ENCODE results near the gene RMND1. TPM values are rescaled to one million over a fixed set of nuclear protein-coding genes. Genes with fewer than 3 reads are reported as not detected.
"Not testable (repeated sequence)": the region's sequence is repeated elsewhere in the genome, so short reads cannot be mapped to it uniquely, and the experiment has no call there.

The RMND1 gene
- total RNA-seq, 1 donor from 2014 or later, result 27.4 TPM

DNA sequence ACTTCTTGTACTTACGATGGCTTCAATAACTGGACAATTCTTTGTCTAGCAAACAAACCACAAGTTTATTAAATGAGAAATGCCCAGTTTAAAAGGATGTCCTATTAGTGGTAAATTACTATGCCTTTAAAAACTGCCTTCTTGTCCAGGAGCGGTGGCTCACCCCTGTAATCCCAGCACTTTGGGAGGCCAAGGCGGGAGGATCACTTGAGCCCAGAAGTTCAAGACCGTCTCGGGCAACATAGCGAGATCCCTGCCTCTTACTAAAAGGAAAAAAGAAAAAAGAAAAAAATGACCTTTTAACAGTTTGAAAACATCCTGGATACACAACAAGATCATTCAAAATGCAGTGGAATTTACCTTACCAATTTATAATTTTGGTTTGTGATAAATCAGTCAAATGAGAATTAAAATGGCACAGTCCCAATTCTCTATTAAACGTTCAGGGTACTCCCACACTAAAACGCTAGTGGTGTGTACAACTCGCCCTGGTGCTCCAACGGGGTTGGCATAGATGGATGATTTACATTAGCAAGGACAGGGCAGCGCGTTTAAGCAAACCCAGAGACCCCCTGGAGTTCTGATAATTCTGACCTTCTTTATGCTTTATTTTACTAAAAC, 62.8 kb downstream of the RMND1 start:
- Mint-ChIP-seq H3K36me3 (ENCODE audit: low read depth) (no peaks in the 10 kb centered on the region), H3K27ac (ENCODE audit: unreplicated experiment) (peak overlapping the region; percentile 93), H3K27me3 (ENCODE audit: low read depth) (no peaks in the 10 kb centered on the region), H3K9me3 (no peaks in the 10 kb centered on the region), H3K4me3 (peak overlapping the region; percentile 96), H3K4me1 (peaks cover 45% of the 10 kb centered on the region)
- TF ChIP-seq, protein P1, sequence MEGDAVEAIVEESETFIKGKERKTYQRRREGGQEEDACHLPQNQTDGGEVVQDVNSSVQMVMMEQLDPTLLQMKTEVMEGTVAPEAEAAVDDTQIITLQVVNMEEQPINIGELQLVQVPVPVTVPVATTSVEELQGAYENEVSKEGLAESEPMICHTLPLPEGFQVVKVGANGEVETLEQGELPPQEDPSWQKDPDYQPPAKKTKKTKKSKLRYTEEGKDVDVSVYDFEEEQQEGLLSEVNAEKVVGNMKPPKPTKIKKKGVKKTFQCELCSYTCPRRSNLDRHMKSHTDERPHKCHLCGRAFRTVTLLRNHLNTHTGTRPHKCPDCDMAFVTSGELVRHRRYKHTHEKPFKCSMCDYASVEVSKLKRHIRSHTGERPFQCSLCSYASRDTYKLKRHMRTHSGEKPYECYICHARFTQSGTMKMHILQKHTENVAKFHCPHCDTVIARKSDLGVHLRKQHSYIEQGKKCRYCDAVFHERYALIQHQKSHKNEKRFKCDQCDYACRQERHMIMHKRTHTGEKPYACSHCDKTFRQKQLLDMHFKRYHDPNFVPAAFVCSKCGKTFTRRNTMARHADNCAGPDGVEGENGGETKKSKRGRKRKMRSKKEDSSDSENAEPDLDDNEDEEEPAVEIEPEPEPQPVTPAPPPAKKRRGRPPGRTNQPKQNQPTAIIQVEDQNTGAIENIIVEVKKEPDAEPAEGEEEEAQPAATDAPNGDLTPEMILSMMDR (conservative IDR thresholded peaks at IDR 0.05), result no peak
- DNase-seq (ENCODE audit: low read depth, low spot score), result no peak

DNA sequence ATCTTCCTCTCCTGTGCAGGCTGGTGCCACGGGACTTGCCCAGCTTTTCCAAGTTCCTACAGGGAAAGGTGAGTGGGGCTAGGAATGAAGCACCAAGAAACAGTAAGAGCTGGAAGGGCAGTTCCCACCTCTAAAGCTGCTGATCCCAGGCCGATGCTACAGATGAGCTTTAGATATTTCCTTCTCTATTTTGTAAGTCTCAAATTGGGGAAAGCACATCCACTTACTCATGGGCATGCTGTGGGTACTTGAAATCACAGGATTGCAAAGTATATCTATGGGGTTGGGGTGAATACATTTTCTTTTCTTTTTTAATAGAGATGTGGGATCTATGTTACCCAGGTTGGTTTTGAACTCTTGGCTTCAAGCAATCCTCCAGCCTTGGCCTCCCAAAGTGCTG, 63.7 kb downstream of the RMND1 start:
- peaks cover 38% of the 10 kb centered on the region for H3K4me1 Mint-ChIP-seq
- no peaks in the 10 kb centered on the region for H3K36me3 Mint-ChIP-seq (ENCODE audit: low read depth)
- H3K27ac Mint-ChIP-seq (ENCODE audit: unreplicated experiment), result no peak overlapping the region
- DNase-seq (ENCODE audit: low read depth, low spot score), result no peak
- peak overlapping the region; percentile 41 for H3K4me3 Mint-ChIP-seq
- TF ChIP-seq, protein P1 (conservative IDR thresholded peaks at IDR 0.05), result no peak
- H3K27me3 Mint-ChIP-seq (ENCODE audit: low read depth), result no peaks in the 10 kb centered on the region
- no peaks in the 10 kb centered on the region for H3K9me3 Mint-ChIP-seq

DNA sequence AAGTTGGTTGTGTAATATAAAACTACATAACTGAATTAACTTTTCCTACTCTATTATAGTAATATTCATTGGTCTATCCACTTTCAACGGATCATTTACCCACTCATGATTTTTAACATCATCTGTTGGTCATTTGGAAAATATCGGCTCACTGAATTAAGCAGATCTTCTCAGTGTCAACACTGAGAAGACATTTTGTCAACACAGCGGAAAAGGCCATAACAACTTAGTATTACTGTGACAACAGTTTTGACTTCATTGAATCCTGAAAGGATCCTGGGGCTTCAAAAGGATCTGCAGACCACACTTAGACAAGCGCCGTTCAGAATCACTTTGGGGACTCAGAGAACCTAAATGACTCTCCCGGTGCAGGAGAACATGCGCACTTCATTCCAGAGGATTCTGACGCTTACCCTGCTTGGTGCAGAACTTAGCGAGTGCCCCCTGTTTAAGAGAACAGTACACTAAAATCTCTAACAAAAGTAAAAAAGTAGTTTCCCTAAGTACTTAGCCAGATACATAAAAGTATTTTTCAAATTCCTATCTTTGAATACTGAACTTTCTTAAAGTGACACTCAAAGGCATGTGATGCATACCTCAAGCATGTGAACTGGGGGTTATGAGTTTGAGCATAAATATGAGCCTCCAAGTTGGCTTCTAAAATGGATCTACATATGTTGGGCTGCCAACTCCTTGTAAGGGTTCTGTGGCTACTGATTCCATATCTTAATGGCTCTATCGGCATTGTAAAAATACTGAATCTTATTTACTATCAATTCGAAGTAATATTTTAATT, 64.6 kb downstream of the RMND1 start:
- H3K4me1 Mint-ChIP-seq, result peaks cover 30% of the 10 kb centered on the region

DNA sequence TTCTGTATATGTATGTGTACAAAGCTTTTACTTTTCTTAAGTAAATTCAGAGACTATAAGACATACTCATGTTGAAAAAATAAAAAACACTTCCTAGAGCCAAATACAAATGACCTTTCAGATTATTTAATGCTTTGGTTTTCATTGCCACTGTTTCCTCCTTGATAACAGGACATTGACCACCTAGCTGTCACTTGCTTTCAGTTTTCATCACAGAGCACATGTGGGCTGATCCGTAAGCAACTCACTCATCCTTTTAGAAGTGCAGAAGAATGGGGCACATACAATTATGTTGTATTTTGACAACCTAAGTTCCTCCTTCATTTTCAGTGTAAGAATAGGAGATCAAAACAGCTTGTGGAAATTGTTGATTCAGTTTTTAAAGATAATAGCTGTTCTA, 66.7 kb downstream of the RMND1 start:
- Mint-ChIP-seq H3K27me3 (ENCODE audit: low read depth) (no peaks in the 10 kb centered on the region), H3K4me1 (peaks cover 36% of the 10 kb centered on the region), H3K27ac (ENCODE audit: unreplicated experiment) (no peak overlapping the region), H3K36me3 (ENCODE audit: low read depth) (no peaks in the 10 kb centered on the region), H3K4me3 (no peak overlapping the region), H3K9me3 (no peaks in the 10 kb centered on the region)
- TF ChIP-seq, protein P1 (conservative IDR thresholded peaks at IDR 0.05), result no peak
- DNase-seq (ENCODE audit: low read depth, low spot score), result no peak

More for the DNA sequence above, 64.6 kb downstream of the RMND1 start:
- H3K4me3 Mint-ChIP-seq, result peak overlapping the region; percentile 61
- no peaks in the 10 kb centered on the region for H3K27me3 Mint-ChIP-seq (ENCODE audit: low read depth)
- TF ChIP-seq, protein P1 (conservative IDR thresholded peaks at IDR 0.05), result no peak
- no peaks in the 10 kb centered on the region for H3K36me3 Mint-ChIP-seq (ENCODE audit: low read depth)
- H3K9me3 Mint-ChIP-seq, result no peaks in the 10 kb centered on the region
- DNase-seq (ENCODE audit: low read depth, low spot score), result no peak
- peak overlapping the region; percentile 54 for H3K27ac Mint-ChIP-seq (ENCODE audit: unreplicated experiment)

DNA sequence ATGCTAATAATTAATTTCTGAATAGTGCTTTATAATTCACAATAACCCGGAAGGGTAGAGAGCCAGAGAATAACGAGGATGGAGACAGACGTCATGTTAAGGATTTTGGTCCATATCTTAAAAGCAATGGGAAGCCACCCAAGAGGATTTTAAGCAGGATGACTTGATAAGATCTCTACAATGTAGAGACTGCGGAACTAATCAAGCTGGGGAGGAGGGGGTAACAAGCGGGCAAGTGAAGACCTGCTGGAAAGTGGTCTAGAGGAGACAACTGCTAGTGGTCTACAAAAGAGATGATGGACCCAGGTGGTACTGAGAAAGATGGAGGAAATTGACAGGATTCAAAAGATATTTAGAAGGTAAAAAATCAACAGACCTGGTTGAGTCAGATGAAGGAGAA, 67.8 kb downstream of the RMND1 start:
- DNase-seq (ENCODE audit: low read depth, low spot score), result no peak
- TF ChIP-seq, protein P1 (conservative IDR thresholded peaks at IDR 0.05), result no peak
- Mint-ChIP-seq H3K27me3 (ENCODE audit: low read depth) (no peaks in the 10 kb centered on the region), H3K9me3 (no peaks in the 10 kb centered on the region), H3K4me3 (peak overlapping the region; percentile 4), H3K4me1 (peaks cover 37% of the 10 kb centered on the region), H3K27ac (ENCODE audit: unreplicated experiment) (no peak overlapping the region), H3K36me3 (ENCODE audit: low read depth) (no peaks in the 10 kb centered on the region)

DNA sequence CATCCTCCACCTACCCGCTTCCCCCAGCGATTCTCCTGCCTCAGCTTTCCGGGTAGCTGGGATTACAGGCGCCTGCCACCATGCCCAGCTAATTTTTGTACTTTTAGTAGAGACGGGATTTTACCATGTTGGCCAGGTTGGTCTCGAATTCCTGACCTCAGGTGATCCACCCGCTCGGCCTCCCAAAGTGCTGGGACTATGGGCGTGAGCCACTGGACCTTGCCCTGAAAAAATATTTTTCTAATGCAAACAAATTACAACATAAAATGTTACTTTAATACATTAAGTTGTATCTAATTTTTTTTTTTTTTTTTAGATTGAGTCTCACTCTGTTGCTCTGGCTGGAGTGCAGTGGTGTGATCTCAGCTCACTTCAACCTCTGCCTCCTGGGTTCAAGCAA, 69.3 kb downstream of the RMND1 start:
- not testable (repeated sequence) for DNase-seq (ENCODE audit: low read depth, low spot score); H3K27me3 Mint-ChIP-seq (ENCODE audit: low read depth); H3K4me3 Mint-ChIP-seq; H3K9me3 Mint-ChIP-seq; H3K36me3 Mint-ChIP-seq (ENCODE audit: low read depth); H3K27ac Mint-ChIP-seq (ENCODE audit: unreplicated experiment)
- H3K4me1 Mint-ChIP-seq, result peaks cover 37% of the 10 kb centered on the region

Measured in neural crest cell (in vitro differentiated cells).